ENCODE results near the gene LIME1. TPM values are rescaled to one million over a fixed set of nuclear protein-coding genes. Genes with fewer than 3 reads are reported as not detected.

LIME1 gene
- polyA plus RNA-seq, 2 of the 4 experiments (the other 2 are of a cell fraction), result 2.5 to 6.5 TPM

- TF ChIP-seq GATA3 (IDR thresholded peaks at IDR 0.05; ENCODE audit: borderline replicate concordance), result no peak
- TF ChIP-seq MAFK (IDR thresholded peaks at IDR 0.05; ENCODE audit: partially characterized antibody), result no peak
- no peak for TF ChIP-seq CHD4 (IDR thresholded peaks at IDR 0.05; ENCODE audit: borderline replicate concordance)
- no peak for TF ChIP-seq HEYL (CRISPR knock-in tag; IDR thresholded peaks at IDR 0.05)
- no peak for TF ChIP-seq NR3C1 (IDR thresholded peaks at IDR 0.05)
- TF ChIP-seq TP53 (CRISPR knock-in tag; IDR thresholded peaks at IDR 0.05), result no peak
- TF ChIP-seq RAD21 (conservative IDR thresholded peaks at IDR 0.05 in 1 of 2, IDR thresholded peaks at IDR 0.05 in 1 of 2), result no peak
- TF ChIP-seq MAZ (IDR thresholded peaks at IDR 0.05; ENCODE audit: borderline replicate concordance, low read depth, low read length), result no peak
- TF ChIP-seq ELK1 (IDR thresholded peaks at IDR 0.05; ENCODE audit: low read depth, low read length), result no peak
- no peak for TF ChIP-seq KDM5A (IDR thresholded peaks at IDR 0.05)
- no peak for TF ChIP-seq CHD2 (IDR thresholded peaks at IDR 0.05; ENCODE audit: low read length, partially characterized antibody)
- no peak for TF ChIP-seq FOSB (CRISPR knock-in tag; IDR thresholded peaks at IDR 0.05)
- DNase-seq (ENCODE audit: low read depth in 1 of 2, low spot score in 1 of 2), result no peak
- FAIRE-seq, result no peak
- Histone ChIP-seq H3K27ac (no peak overlapping the region), H3K4me2 (no peak overlapping the region), H3K4me1 (no peaks in the 10 kb centered on the region), H3K4me3 (no peak overlapping the region), H3K9me3 (no peaks in the 10 kb centered on the region)
- ChIA-PET POLR2A (no interaction called here), CTCF (interaction anchor here (0.6 to 1.8 kb wide), 3 partner anchors 19 to 731 kb away, joined by 3 to 5 read pairs (median 3); no protein-coding TSS in a partner anchor)
- no peak for ATAC-seq
- WGBS (ENCODE audit: missing lambda C conversion rate), result 76% methylated on average over 16 of the region's 16 CpGs
Measured at GRCh38 chr20:63765082-63765873, 28.8 kb downstream of the LIME1 start.

- Histone ChIP-seq H3K4me2 (no peak overlapping the region), H3K9me3 (no peaks in the 10 kb centered on the region), H3K4me1 (no peaks in the 10 kb centered on the region), H3K4me3 (no peak overlapping the region), H3K27ac (no peak overlapping the region)
- FAIRE-seq (no peak), ATAC-seq (no peak), DNase-seq (ENCODE audit: low read depth in 1 of 2, low spot score in 1 of 2) (no peak)
- ChIA-PET POLR2A (no interaction called here), CTCF (interaction anchor here (1.0 to 1.8 kb wide), 3 partner anchors 10 to 19 kb away, joined by 3 to 5 read pairs (median 5); no protein-coding TSS in a partner anchor)
- WGBS (ENCODE audit: missing lambda C conversion rate), result 86% methylated on average over 7 of the region's 7 CpGs
- TF ChIP-seq SMC3 (IDR thresholded peaks at IDR 0.05), result no peak
- TF ChIP-seq FOSB (CRISPR knock-in tag; IDR thresholded peaks at IDR 0.05), result no peak
- TF ChIP-seq HOXA7 (CRISPR knock-in tag; IDR thresholded peaks at IDR 0.05), result no peak
- TF ChIP-seq USF2 (IDR thresholded peaks at IDR 0.05), result no peak
- no peak for TF ChIP-seq NPAS2 (CRISPR knock-in tag; IDR thresholded peaks at IDR 0.05; ENCODE audit: borderline replicate concordance)
- no peak for TF ChIP-seq TP53 (CRISPR knock-in tag; IDR thresholded peaks at IDR 0.05)
- TF ChIP-seq MAZ (IDR thresholded peaks at IDR 0.05; ENCODE audit: borderline replicate concordance, low read depth, low read length), result no peak
- TF ChIP-seq CEBPB (IDR thresholded peaks at IDR 0.05), result no peak
Measured at GRCh38 chr20:63765902-63766301, 29.4 kb downstream of the LIME1 start.

DNA sequence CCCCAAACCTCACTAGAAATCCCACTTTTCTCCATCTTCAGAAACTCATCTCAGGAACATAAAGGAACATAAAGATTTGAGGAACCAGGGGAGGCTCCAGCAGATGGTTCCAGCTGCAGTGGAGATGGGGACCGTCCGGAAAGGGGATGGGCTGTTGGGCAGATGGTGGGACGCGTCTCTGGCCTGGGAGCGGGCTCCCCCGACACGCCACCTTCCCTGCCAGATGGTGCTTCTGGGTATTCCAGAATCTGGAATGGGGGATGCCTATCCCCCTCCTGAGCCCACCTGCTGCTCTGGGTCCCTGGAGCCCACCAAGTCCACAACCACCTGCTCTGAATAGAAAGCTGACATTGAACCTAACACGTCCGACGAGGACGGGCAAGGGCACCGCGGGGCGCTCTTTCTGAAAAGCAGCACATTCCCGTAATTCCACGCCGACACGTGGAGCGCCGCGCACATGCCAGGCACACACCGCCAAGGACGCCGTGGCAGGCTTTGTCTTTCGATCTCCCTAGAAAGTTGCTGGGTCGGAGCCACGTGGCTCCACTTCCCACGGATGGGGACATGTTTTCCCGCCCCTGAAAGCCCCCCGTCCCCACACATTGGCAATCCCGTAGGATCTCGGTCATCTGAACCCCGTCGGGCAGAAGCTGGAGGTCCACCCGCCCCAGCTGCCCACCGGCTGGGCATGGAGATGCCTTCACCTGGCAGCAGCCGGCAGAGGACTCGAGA is 30.4 kb downstream of the LIME1 start:
- Histone ChIP-seq H3K4me2 (no peak overlapping the region), H3K27ac (no peak overlapping the region), H3K4me3 (no peak overlapping the region), H3K9me3 (no peaks in the 10 kb centered on the region), H3K4me1 (no peaks in the 10 kb centered on the region)
- no peak for FAIRE-seq
- no peak for TF ChIP-seq MYC (IDR thresholded peaks at IDR 0.05; ENCODE audit: borderline replicate concordance, low read length)
- TF ChIP-seq ZFP36 (IDR thresholded peaks at IDR 0.05; ENCODE audit: borderline replicate concordance, partially characterized antibody), result no peak
- POLR2A ChIA-PET, result no interaction called here
- no peak for ATAC-seq
- CTCF ChIA-PET, result interaction anchor here (0.7 to 1.8 kb wide), 7 partner anchors 9 to 207 kb away, joined by 3 to 7 read pairs (median 3); no protein-coding TSS in a partner anchor
- WGBS (ENCODE audit: missing lambda C conversion rate), result 82% methylated on average over 34 of the region's 38 CpGs
- no peak for DNase-seq (ENCODE audit: low read depth in 1 of 2, low spot score in 1 of 2)
